ENCODE results near the gene PFKL.
"Not testable (repeated sequence)": the region's sequence is repeated elsewhere in the genome, so short reads cannot be mapped to it uniquely, and the experiment has no call there.

Gene PFKL

GRCh38 chr21:44337941-44338895, 38.4 kb downstream of the PFKL start:
- no peaks in the 10 kb centered on the region for H3K36me3 ChIP-seq (ENCODE audit: low read depth)
- no peaks in the 10 kb centered on the region for H3K9me3 ChIP-seq (ENCODE audit: severe bottlenecking)
- DNase-seq (ENCODE audit: low spot score) (no peak), ATAC-seq (ENCODE audit: low read depth) (peak; percentile 28)
- TF ChIP-seq CTCF (IDR thresholded peaks at IDR 0.05; ENCODE audit: poor library complexity, severe bottlenecking), result peak; percentile 24
- H3K27ac ChIP-seq (ENCODE audit: poor library complexity, severe bottlenecking), result peak overlapping the region; percentile 81
- H3K4me3 ChIP-seq (ENCODE audit: severe bottlenecking), result peak overlapping the region; percentile 19
- H3K27me3 ChIP-seq (ENCODE audit: insufficient read depth, poor library complexity, severe bottlenecking), result no peaks in the 10 kb centered on the region
- H3K4me1 ChIP-seq (ENCODE audit: insufficient read depth, poor library complexity, severe bottlenecking), result no peaks in the 10 kb centered on the region

- TF ChIP-seq CTCF (IDR thresholded peaks at IDR 0.05; ENCODE audit: poor library complexity, severe bottlenecking), result no peak
- no peaks in the 10 kb centered on the region for H3K9me3 ChIP-seq (ENCODE audit: severe bottlenecking)
- peak within 1 kb of the TSS; percentile 81 for H3K27ac ChIP-seq (ENCODE audit: poor library complexity, severe bottlenecking)
- peak; percentile 90 for DNase-seq (ENCODE audit: low spot score)
- H3K36me3 ChIP-seq (ENCODE audit: low read depth), result no peaks in the 10 kb centered on the region
- no peaks in the 10 kb centered on the region for H3K27me3 ChIP-seq (ENCODE audit: insufficient read depth, poor library complexity, severe bottlenecking)
- H3K4me1 ChIP-seq (ENCODE audit: insufficient read depth, poor library complexity, severe bottlenecking), result no peaks in the 10 kb centered on the region
- peak within 1 kb of the TSS; percentile 59 for H3K4me3 ChIP-seq (ENCODE audit: severe bottlenecking)
- peak; percentile 88 for ATAC-seq (ENCODE audit: low read depth)
Observed at GRCh38 chr21:44338971-44339910, 39.4 kb downstream of the PFKL start, which contains the start of gene CFAP410. CFAP410 (minus strand) TSS chr21:44339390; CDS start chr21:44339194, 196 bp downstream.

- DNase-seq (ENCODE audit: low spot score); H3K9me3 ChIP-seq (ENCODE audit: severe bottlenecking); ATAC-seq (ENCODE audit: low read depth); H3K36me3 ChIP-seq (ENCODE audit: low read depth); H3K27me3 ChIP-seq (ENCODE audit: insufficient read depth, poor library complexity, severe bottlenecking); H3K4me3 ChIP-seq (ENCODE audit: severe bottlenecking); H3K27ac ChIP-seq (ENCODE audit: poor library complexity, severe bottlenecking); H3K4me1 ChIP-seq (ENCODE audit: insufficient read depth, poor library complexity, severe bottlenecking): not testable (repeated sequence)
Observed at GRCh38 chr21:44341726-44342458, 42.0 kb downstream of the PFKL start.

- not testable (repeated sequence) for H3K27ac ChIP-seq (ENCODE audit: poor library complexity, severe bottlenecking); H3K4me3 ChIP-seq (ENCODE audit: severe bottlenecking); DNase-seq (ENCODE audit: low spot score); H3K36me3 ChIP-seq (ENCODE audit: low read depth); H3K4me1 ChIP-seq (ENCODE audit: insufficient read depth, poor library complexity, severe bottlenecking); H3K9me3 ChIP-seq (ENCODE audit: severe bottlenecking); ATAC-seq (ENCODE audit: low read depth)
- peaks cover 13% of the 10 kb centered on the region for H3K27me3 ChIP-seq (ENCODE audit: insufficient read depth, poor library complexity, severe bottlenecking)
Observed at GRCh38 chr21:44342981-44343380, 43.1 kb downstream of the PFKL start.

GRCh38 chr21:44344541-44345183, 44.8 kb downstream of the PFKL start:
- H3K27me3 ChIP-seq (ENCODE audit: insufficient read depth, poor library complexity, severe bottlenecking), result peaks cover 30% of the 10 kb centered on the region
- ATAC-seq (ENCODE audit: low read depth) (no peak; the same call in 2 of the 3 replicates), DNase-seq (ENCODE audit: low spot score) (peak; percentile 55)
- no peaks in the 10 kb centered on the region for H3K9me3 ChIP-seq (ENCODE audit: severe bottlenecking)
- H3K36me3 ChIP-seq (ENCODE audit: low read depth), result no peaks in the 10 kb centered on the region
- no peaks in the 10 kb centered on the region for H3K4me1 ChIP-seq (ENCODE audit: insufficient read depth, poor library complexity, severe bottlenecking)
- no peak overlapping the region for H3K27ac ChIP-seq (ENCODE audit: poor library complexity, severe bottlenecking)
- TF ChIP-seq CTCF (IDR thresholded peaks at IDR 0.05; ENCODE audit: poor library complexity, severe bottlenecking), result no peak
- H3K4me3 ChIP-seq (ENCODE audit: severe bottlenecking), result no peak overlapping the region
